Myometrial cell (primary cell): ENCODE measurements around the gene FOXJ1. TPM values are rescaled to one million over a fixed set of nuclear protein-coding genes. Genes with fewer than 3 reads are reported as not detected.

Experiments
- total RNA-seq: library from RNA; depleted of rRNA; stranded (reverse); fragments of >200 nt; gene quantifications from 2 replicates; pipeline ENCODE4 v1.2.3, GENCODE V29; 2015

The FOXJ1 gene
- not detected in 2 replicates for total RNA-seq

GRCh38 chr17:76141212-76142038 is at the start of gene FOXJ1:
Gene FOXJ1 (minus strand): TSS chr17:76141245. CDS start chr17:76140395, 850 bp downstream.

GRCh38 chr17:76103274-76104139 is 37.5 kb downstream of the FOXJ1 start, which contains the start of gene EXOC7:
Gene EXOC7 (minus strand): TSS chr17:76103787. CDS start chr17:76103692, 95 bp downstream.

Other genes starting within 250 kb of the FOXJ1 start
- 14.4 and 21.3 TPM in 2 replicates for gene TRIM65, start 244.3 kb downstream of the FOXJ1 start, total RNA-seq
- 24.1 and 27.1 TPM in 2 replicates for gene MRPL38, start 236.4 kb downstream of the FOXJ1 start, total RNA-seq
- gene FBF1, start 200.2 kb downstream of the FOXJ1 start, total RNA-seq = 9.5 and 15.1 TPM in 2 replicates
- 35.6 and 41.8 TPM in 2 replicates for gene ACOX1, start 162.1 kb downstream of the FOXJ1 start, total RNA-seq
- 15.8 and 16.1 TPM in 2 replicates for gene TEN1, start 162.0 kb downstream of the FOXJ1 start, total RNA-seq
- gene CDK3, start 140.4 kb downstream of the FOXJ1 start, total RNA-seq = 1.2 and 3.5 TPM in 2 replicates
- gene EVPL, start 113.9 kb downstream of the FOXJ1 start, total RNA-seq = 0.53 and 0.58 TPM in 2 replicates
- gene SRP68, start 68.7 kb downstream of the FOXJ1 start, total RNA-seq = 29.4 and 37.7 TPM in 2 replicates
- 0.29 and 0.53 TPM in 2 replicates for gene GALR2, start 66.5 kb downstream of the FOXJ1 start, total RNA-seq
- gene ZACN, start 62.1 kb downstream of the FOXJ1 start, total RNA-seq = not detected in 2 replicates
- 61.0 and 64.9 TPM in 2 replicates for gene EXOC7, start 37.5 kb downstream of the FOXJ1 start, total RNA-seq
- 0.29 and 0.89 TPM in 2 replicates for gene RNF157, start 99.2 kb upstream of the FOXJ1 start, total RNA-seq
- 7.6 and 16.7 TPM in 2 replicates for gene UBALD2, start 124.1 kb upstream of the FOXJ1 start, total RNA-seq
- 0.18 and 0.58 TPM in 2 replicates for gene QRICH2, start 167.0 kb upstream of the FOXJ1 start, total RNA-seq
- gene PRPSAP1, start 212.7 kb upstream of the FOXJ1 start, total RNA-seq = 31.9 and 39.5 TPM in 2 replicates
- 20.9 and 34.3 TPM in 2 replicates for gene SPHK1, start 243.4 kb upstream of the FOXJ1 start, total RNA-seq